PC-3 (cell line): ENCODE data around the gene CCDC116. TPM values are rescaled to one million over a fixed set of nuclear protein-coding genes. Genes with fewer than 3 reads are reported as not detected.
A peak's percentile ranks its signal among the peaks of the same experiment; 100 is the strongest.

Source experiments
- ATAC-seq: fragments of 200-7000 bp; cut with Tn5 transposase; 2 replicates; pipeline ENCODE4 v1.9.1; 2020; ENCODE audit warnings: mild to moderate bottlenecking, moderate library complexity
- BruUV-seq: library from RNA; stranded (reverse); fragments of 400-500 nt; replicated peaks from 2 replicates; lab custom pipeline; 2021; lab: Mats Ljungman, UMichigan
- CTCF ChIA-PET: fragments of 300-600 bp; sonication (Branson Sonifier 250); formaldehyde crosslinking; loops from one replicate; lab custom pipeline; 2022; ENCODE audit warnings: antibody characterized with exemption; lab: Charles Lee
- POLR2A ChIA-PET: fragments of 300-600 bp; sonication (Branson Sonifier 250); formaldehyde crosslinking; loops from one replicate; lab custom pipeline; 2022; ENCODE audit warnings: antibody characterized with exemption; ENCODE audit not compliant: unreplicated experiment; lab: Charles Lee
- DNase-seq: peaks from one replicate; pipeline ENCODE4 v3.0.0-alpha.2; 2015
- H2AFZ ChIP-seq: fragments of 300-600 bp; sonication (generic); 2 replicates; pipeline ENCODE4 v1.6.0; 2016; ENCODE audit warnings: antibody characterized with exemption, low read length
- H3F3A ChIP-seq: fragments of 300-600 bp; sonication (generic); one replicate; pipeline ENCODE4 v1.6.0; 2017; ENCODE audit warnings: antibody characterized with exemption, low read length, control low read depth, mild to moderate bottlenecking; ENCODE audit not compliant: unreplicated experiment
- H3K27ac ChIP-seq: fragments of 300-600 bp; sonication (generic); 2 replicates; pipeline ENCODE4 v1.5.1; 2016; ENCODE audit warnings: mild to moderate bottlenecking, low read length
- H3K27me3 ChIP-seq: fragments of 300-600 bp; sonication (generic); 2 replicates; pipeline ENCODE4 v1.6.1; 2016; ENCODE audit warnings: low read length, mixed read lengths
- H3K36me3 ChIP-seq: fragments of 300-600 bp; sonication (generic); 2 replicates; pipeline ENCODE4 v1.6.1; 2016; ENCODE audit warnings: low read depth, mixed run types, low read length, mixed read lengths
- H3K4me1 ChIP-seq: fragments of 300-600 bp; sonication (generic); 2 replicates; pipeline ENCODE4 v1.5.1; 2016; ENCODE audit warnings: low read length; ENCODE audit not compliant: insufficient read depth
- H3K4me2 ChIP-seq: fragments of 300-600 bp; sonication (generic); 2 replicates; pipeline ENCODE4 v1.6.0; 2016; ENCODE audit warnings: low read length
- H3K4me3 ChIP-seq: fragments of 300-600 bp; sonication (generic); 2 replicates; pipeline ENCODE4 v1.5.1; 2016; ENCODE audit warnings: mild to moderate bottlenecking, low read length, mixed read lengths
- H3K79me2 ChIP-seq: fragments of 300-600 bp; sonication (generic); 2 replicates; pipeline ENCODE4 v1.6.1; 2017; ENCODE audit warnings: low read length, mixed read lengths
- H3K9ac ChIP-seq: fragments of 300-600 bp; sonication (generic); 2 replicates; pipeline ENCODE4 v1.6.0; 2016; ENCODE audit warnings: mild to moderate bottlenecking, low read length
- H3K9me2 ChIP-seq: fragments of 300-600 bp; sonication (generic); replicated peaks from 2 replicates; pipeline ENCODE4 v1.6.1; 2016; ENCODE audit warnings: mixed run types, low read length, mixed read lengths
- H3K9me3 ChIP-seq: fragments of 300-600 bp; sonication (generic); 2 replicates; pipeline ENCODE4 v1.6.1; 2016; ENCODE audit warnings: low read length, mixed read lengths
- H4K20me1 ChIP-seq: fragments of 300-600 bp; sonication (generic); 2 replicates; pipeline ENCODE4 v1.6.1; 2016; ENCODE audit warnings: low read length, mixed read lengths
- EZH2 ChIP-seq: fragments of 300-600 bp; sonication (generic); IDR thresholded peaks from one replicate; pipeline ENCODE4 v1.6.1; 2017; ENCODE audit warnings: antibody characterized with exemption, mild to moderate bottlenecking, low read length; ENCODE audit not compliant: unreplicated experiment
- EZH2phosphoT487 ChIP-seq: fragments of 300-600 bp; sonication (generic); IDR thresholded peaks from 2 replicates; pipeline ENCODE4 v1.6.1; 2018; ENCODE audit warnings: mild to moderate bottlenecking, antibody characterized with exemption, low read length, borderline replicate concordance
- intact Hi-C: fragments of 100-400 bp; cut with micrococcal nuclease; formaldehyde crosslinking; loops from 2 replicates; pipeline ENCODE4 v1.9.0; 2023
- total RNA-seq: library from RNA; depleted of rRNA; stranded (reverse); fragments of >200 nt; gene quantifications from 2 replicates; pipeline ENCODE4 v1.2.3, GENCODE V29; 2014
- TF ChIP-seq, protein P1 (sequence below): fragments of 300-600 bp; sonication (generic); conservative IDR thresholded peaks from 2 replicates; pipeline ENCODE4 v1.5.1; 2017; ENCODE audit warnings: antibody characterized with exemption, low read depth, mild to moderate bottlenecking, low read length

Gene CCDC116
- total RNA-seq, 1 experiment from 2014 or later, result not detected

GRCh38 chr22:21611210-21611977, 21.2 kb upstream of the CCDC116 start:
- no peaks in the 10 kb centered on the region for H4K20me1 ChIP-seq

DNA sequence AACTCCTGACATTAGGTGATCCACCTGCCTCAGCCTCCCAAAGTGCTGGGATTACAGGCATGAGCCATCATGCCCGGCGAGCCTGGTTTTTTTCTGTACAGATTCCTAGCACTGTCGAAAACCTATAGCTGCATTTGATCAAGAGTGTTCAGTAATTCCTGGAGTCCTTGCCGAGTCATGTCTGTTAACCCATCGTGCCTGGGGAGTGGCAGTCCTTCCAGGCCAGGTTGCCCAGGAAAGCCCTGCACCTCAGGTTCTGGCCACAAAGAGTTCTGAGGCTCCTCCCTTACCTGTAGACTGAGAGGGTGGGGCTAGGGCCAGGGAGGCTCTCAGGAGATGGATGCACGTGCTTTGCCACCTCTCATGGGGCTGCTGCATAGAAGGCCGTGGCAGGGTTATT, 19.7 kb upstream of the CCDC116 start:
- Histone ChIP-seq H3K4me3 (no peak overlapping the region), H3K9ac (no peak overlapping the region), H3K9me2 (no peaks in the 10 kb centered on the region), H3K36me3 (peaks cover 13% of the 10 kb centered on the region), H3K9me3 (no peaks in the 10 kb centered on the region), H3K79me2 (peaks cover 62% of the 10 kb centered on the region), H3F3A (no peaks in the 10 kb centered on the region), H4K20me1 (no peaks in the 10 kb centered on the region), H3K27ac (no peak overlapping the region), H2AFZ (no peak overlapping the region), H3K4me1 (no peaks in the 10 kb centered on the region; the same call in 1 of the 2 replicates), H3K4me2 (no peak overlapping the region), H3K27me3 (no peaks in the 10 kb centered on the region)
- ChIA-PET POLR2A (no interaction called here), CTCF (no interaction called here)
- TF ChIP-seq EZH2phosphoT487, result no peak
- TF ChIP-seq, protein P1, sequence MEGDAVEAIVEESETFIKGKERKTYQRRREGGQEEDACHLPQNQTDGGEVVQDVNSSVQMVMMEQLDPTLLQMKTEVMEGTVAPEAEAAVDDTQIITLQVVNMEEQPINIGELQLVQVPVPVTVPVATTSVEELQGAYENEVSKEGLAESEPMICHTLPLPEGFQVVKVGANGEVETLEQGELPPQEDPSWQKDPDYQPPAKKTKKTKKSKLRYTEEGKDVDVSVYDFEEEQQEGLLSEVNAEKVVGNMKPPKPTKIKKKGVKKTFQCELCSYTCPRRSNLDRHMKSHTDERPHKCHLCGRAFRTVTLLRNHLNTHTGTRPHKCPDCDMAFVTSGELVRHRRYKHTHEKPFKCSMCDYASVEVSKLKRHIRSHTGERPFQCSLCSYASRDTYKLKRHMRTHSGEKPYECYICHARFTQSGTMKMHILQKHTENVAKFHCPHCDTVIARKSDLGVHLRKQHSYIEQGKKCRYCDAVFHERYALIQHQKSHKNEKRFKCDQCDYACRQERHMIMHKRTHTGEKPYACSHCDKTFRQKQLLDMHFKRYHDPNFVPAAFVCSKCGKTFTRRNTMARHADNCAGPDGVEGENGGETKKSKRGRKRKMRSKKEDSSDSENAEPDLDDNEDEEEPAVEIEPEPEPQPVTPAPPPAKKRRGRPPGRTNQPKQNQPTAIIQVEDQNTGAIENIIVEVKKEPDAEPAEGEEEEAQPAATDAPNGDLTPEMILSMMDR, result no peak
- no peak for TF ChIP-seq EZH2
- DNase-seq (peak; percentile 56), ATAC-seq (peak; percentile 42)
- intact Hi-C loops, result no loop called here
- no TSS peak for BruUV-seq

More at GRCh38 chr22:21611210-21611977, 21.2 kb upstream of the CCDC116 start:
- H3K79me2 ChIP-seq, result peaks cover 67% of the 10 kb centered on the region
- TSS peak; percentile 25 for BruUV-seq
- no peak overlapping the region for H2AFZ ChIP-seq
- H3F3A ChIP-seq, result no peaks in the 10 kb centered on the region
- no peaks in the 10 kb centered on the region; the same call in 1 of the 2 replicates for H3K4me1 ChIP-seq
- ChIA-PET POLR2A (no interaction called here), CTCF (no interaction called here)
- TF ChIP-seq, protein P1, result no peak
- TF ChIP-seq EZH2 (no peak), EZH2phosphoT487 (no peak)
- peaks cover 13% of the 10 kb centered on the region for H3K36me3 ChIP-seq
- no peak for ATAC-seq
- intact Hi-C loops, result no loop called here
- H3K4me3 ChIP-seq, result no peak overlapping the region
- H3K9ac ChIP-seq, result no peak overlapping the region
- no peaks in the 10 kb centered on the region for H3K9me2 ChIP-seq
- DNase-seq, result no peak
- no peak overlapping the region for H3K27ac ChIP-seq
- H3K27me3 ChIP-seq, result no peaks in the 10 kb centered on the region
- H3K9me3 ChIP-seq, result no peaks in the 10 kb centered on the region
- H3K4me2 ChIP-seq, result no peak overlapping the region
